Epithelial cell of esophagus (primary cell): ENCODE data around the gene LAMP2.

ENCODE experiments used
- DNase-seq: peaks from one replicate; pipeline ENCODE4 v3.0.0; 2010; ENCODE audit warnings: low read depth
- H3K4me3 ChIP-seq: 2 replicates; pipeline ENCODE4 v1.5.1; 2011; ENCODE audit warnings: mild to moderate bottlenecking, low read length, control low read depth
- CTCF ChIP-seq: IDR thresholded peaks from 2 replicates; pipeline ENCODE4 v1.5.1; 2011; ENCODE audit warnings: low read depth, mild to moderate bottlenecking, low read length, control low read depth, inconsistent platforms; ENCODE audit not compliant: insufficient read depth; ENCODE audit errors: missing control alignments

Gene LAMP2

GRCh38 chrX:120459309-120459708 is 9.8 kb downstream of the LAMP2 start:
- TF ChIP-seq CTCF: no peak
- DNase-seq: no peak
- no peak overlapping the region for H3K4me3 ChIP-seq

- DNase-seq: peak; percentile 91
- TF ChIP-seq CTCF: no peak
- H3K4me3 ChIP-seq: no peak overlapping the region
Observed at GRCh38 chrX:120457766-120458180, 11.3 kb downstream of the LAMP2 start.

GRCh38 chrX:120456973-120457372 is 12.1 kb downstream of the LAMP2 start:
- H3K4me3 ChIP-seq: peak overlapping the region; percentile 21
- peak; percentile 69 for DNase-seq
- TF ChIP-seq CTCF: no peak

- DNase-seq: peak; percentile 56
- no peak for TF ChIP-seq CTCF
- H3K4me3 ChIP-seq: no peak overlapping the region
Observed at GRCh38 chrX:120453985-120454384, 15.1 kb downstream of the LAMP2 start.

- DNase-seq: peak; percentile 30
- peak; percentile 51 for TF ChIP-seq CTCF
- no peak overlapping the region for H3K4me3 ChIP-seq
Observed at GRCh38 chrX:120452131-120452530, 17.0 kb downstream of the LAMP2 start.

GRCh38 chrX:120450163-120450562 is 18.9 kb downstream of the LAMP2 start:
- H3K4me3 ChIP-seq: no peak overlapping the region
- peak; percentile 23 for TF ChIP-seq CTCF
- no peak for DNase-seq

- DNase-seq: no peak
- TF ChIP-seq CTCF: no peak
- no peak overlapping the region for H3K4me3 ChIP-seq
Observed at GRCh38 chrX:120446498-120446897, 22.6 kb downstream of the LAMP2 start.
